GM19043 (cell line): ENCODE results near the gene TBC1D9.
A peak's percentile ranks its signal among the peaks of the same experiment; 100 is the strongest.

Source experiments
- ATAC-seq: cut with Tn5 transposase; IDR thresholded peaks from one replicate; pipeline ENCODE4 v1.9.1; 2021; ENCODE audit warnings: low read depth; ENCODE audit not compliant: unreplicated experiment

TBC1D9 gene

DNA sequence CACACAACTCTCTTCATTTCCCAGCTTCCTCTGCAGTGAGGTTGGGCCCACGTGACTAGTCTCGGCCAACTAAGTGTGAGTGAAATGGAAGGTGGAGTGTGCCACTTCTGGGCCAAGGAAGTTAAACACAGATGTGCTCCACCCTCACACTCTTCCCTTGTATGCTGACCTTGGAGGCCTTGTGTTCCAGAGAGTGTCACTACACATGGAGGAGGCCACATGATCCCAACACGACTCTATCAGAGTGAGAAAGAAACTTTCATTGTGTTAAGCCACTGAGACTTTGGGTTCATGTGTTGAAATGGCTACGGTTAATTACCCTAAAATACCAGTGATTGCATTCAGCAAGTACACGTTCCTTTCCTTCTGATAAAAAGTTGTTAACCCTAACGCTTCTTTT lies 55.1 kb downstream of the TBC1D9 start:
- no peak for ATAC-seq

- no peak for ATAC-seq
Observed at GRCh38 chr4:140697709-140698560, 58.2 kb downstream of the TBC1D9 start.

GRCh38 chr4:140695483-140695882 lies 60.7 kb downstream of the TBC1D9 start:
- no peak for ATAC-seq

GRCh38 chr4:140693562-140693961 lies 62.6 kb downstream of the TBC1D9 start:
- ATAC-seq: no peak

GRCh38 chr4:140691369-140691768 lies 64.8 kb downstream of the TBC1D9 start:
- ATAC-seq: no peak

DNA sequence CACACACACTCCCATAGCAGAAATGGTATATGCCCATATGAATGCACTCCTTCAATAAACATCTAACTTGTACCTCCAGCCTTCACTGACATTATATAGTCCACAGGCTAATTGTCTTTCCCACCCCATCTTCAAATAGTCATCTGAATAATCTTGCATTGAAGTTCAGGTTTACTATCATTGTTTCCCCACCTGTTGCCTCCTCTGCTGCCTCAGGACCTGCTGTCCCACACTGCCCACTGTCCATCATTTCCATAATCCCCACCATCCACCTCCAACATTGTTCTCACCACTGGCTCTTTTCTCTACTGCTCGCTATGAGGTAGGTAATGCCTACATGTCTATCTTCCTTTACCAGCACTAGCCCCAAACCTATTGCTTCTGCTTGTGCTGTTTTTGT lies 66.1 kb downstream of the TBC1D9 start:
- no peak for ATAC-seq

DNA sequence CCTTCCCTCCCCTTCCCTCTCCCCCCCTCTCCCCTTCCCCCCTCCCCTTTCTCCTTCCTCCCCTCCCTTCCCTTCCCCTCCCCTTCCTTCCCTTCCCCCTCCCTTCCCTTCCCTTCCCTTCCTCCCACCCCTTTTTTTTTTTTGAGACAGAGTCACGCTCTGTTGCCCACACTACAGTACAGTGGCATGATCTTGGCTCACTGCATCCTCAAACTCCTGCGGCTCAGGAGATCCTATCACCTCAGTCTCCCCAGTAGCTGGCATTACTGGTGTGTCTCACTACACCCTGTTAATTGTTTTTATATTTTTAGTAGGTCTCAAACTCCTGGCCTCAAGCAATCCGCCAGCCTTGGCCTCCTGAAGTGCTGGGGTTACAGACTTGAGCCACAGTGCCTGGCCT lies 66.6 kb downstream of the TBC1D9 start:
- no peak for ATAC-seq

DNA sequence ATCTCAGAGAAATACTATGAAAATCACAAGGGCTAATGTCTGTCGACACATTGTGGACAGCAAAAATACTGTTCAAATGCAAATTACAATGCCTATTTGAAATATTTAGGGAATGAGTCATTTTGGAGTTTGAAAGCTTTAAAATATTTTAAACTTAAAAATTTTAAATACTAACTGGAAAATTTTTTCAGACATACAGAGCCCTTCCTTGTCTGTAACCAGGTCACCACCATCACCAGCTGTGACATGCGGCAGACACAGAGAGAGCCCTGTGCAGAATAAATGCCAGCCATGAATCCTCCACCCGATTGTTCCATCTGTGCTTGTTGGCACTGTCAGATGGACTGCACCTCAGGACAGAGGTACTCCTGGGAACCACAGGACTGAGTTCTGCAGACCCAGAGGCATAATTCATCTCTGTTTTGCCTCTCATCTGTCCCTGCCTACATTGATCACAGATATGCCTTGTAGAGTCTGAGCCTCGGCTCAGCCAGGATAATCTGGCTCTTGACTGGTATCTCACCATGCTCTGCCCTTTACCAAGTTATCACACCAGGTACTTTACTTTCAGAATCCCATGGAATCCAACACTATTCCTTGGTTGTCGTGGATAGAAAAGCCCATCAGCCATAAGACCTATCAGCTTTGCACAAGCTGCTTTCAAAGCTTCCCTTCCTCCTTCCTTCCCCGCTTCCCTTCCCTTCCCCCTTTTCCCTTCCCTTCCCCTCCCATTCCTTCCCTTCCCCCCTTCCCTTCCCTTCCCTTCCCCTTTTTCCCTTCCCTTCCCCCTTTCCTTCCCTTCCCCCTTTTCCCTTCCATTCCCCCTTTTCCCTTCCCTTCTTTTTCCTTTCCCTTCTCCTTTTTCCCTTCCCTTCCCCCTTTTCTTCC lies 67.2 kb downstream of the TBC1D9 start:
- ATAC-seq: no peak

DNA sequence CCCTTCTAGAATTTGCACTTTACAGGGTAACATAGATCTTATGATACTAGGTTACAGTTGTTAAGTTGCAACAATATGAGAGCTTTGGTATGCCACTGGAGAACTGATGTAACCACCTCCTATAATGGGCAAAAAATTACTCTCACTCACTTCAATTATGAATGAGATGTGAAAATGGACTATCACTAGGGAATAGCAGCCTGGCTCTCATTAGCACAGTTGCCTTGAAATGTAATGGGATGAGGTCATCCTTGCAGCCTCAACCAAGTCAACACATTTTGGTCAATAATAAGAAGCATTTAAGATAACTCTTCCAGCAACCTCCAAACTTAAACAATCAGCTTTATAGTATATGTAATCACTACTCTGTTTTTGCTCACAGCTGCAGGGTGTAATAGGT lies 69.4 kb downstream of the TBC1D9 start:
- ATAC-seq: no peak

DNA sequence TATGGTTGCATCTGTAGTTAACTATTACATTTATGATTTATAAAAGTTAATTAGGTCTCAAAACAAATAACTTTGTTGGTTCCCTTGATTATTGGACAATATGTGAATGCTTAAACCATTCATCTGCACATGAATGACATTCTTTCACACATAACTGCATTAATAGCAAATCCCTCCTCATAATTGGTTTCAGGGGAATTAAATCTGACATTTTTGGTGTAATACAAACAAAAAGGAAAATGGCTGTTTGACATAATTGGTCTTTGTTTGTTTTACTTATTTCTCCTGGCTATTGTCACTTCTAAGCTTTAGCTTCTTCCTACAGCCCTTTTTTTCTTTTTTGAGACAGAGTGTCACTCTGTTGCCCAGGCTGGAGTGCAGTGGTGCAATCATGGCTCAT lies 71.9 kb downstream of the TBC1D9 start:
- ATAC-seq: no peak

DNA sequence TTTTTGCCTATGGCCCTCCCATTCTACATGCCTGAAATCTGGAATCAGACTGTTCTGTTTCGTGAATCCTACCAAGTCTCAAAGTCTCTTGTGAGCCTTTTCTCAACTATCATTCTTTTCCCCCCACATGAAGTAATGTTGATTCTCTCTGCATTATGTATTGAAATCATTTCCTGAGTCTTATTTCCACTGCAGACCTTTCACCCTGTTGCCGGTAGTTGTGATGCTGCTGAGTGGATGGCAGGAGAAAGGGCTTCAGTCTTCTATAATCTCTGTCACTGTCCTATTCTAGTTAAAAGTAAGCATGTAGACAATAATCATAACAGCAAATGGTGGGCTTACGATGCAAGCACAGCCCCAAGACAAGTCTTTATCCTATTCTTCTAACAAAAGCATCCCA lies 75.0 kb downstream of the TBC1D9 start:
- no peak for ATAC-seq

DNA sequence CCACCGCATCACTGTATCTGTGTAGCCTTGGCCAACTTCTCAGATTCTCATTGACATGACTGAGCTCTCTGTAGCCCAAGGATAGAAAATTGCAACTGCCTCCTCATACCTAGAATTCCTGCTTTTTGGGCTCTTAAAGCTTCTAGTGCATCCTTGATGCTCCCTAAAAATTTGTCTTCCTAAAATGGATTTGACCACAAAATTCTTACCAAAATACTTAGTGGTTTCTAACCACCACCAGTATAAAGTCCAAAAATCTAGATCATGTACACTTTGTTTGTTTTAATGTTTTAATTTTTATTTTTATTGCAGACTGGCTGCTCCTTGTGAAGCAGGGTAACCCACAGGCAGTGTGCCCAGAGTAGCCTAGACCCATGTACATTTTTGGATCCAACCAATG lies 75.5 kb downstream of the TBC1D9 start:
- ATAC-seq: no peak

- ATAC-seq: no peak
Observed at GRCh38 chr4:140679576-140679975, 76.6 kb downstream of the TBC1D9 start.

DNA sequence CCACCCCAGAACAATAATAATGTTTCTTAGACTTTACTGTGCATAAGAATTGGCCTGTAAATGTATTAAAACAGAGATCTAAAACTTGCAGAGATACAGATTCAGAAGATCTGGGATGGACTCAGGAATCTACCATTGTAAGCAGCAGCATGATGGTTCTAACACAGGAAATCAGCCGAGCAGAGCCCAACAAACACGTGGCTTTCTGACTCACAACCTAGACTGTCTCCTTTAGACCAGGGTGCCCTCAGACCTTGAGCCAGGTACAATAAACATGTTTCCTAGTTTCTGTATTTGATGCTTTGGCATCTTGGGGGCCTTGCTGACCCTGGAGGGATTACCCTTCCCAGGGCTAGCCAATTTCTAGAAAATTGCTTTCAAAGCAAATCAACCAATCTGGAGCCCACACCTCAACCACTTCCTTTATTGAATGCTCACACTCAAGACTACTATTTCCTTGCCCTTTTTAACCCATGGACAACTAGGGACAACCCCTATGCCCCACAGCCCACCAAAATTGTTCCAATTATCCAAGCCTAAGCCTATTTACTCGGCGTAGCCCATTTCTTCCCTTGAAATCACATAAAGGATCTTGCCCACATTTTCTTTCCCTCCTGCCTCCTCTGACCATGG lies 80.5 kb downstream of the TBC1D9 start:
- ATAC-seq: no peak

GRCh38 chr4:140673729-140674128 lies 82.5 kb downstream of the TBC1D9 start:
- ATAC-seq: no peak

DNA sequence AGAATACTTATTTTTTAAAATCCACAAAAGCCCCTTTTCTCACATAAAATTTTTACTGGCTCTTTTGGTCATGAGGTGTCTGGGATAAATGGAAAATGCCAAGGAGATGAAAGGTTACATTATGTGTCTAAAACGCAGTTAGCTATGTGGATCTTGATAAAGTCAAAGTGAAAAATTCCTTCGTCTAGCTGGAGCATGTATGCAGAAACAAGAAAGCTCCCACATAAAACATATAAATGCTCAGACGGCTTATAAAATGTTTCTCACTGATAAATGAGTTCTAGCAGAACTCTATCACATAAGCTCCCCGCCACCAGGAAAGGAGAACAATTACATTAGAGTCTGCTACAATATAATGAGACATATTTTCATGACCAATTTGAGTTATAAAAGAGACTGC lies 83.8 kb downstream of the TBC1D9 start:
- ATAC-seq: no peak

GRCh38 chr4:140668111-140668510 lies 88.1 kb downstream of the TBC1D9 start:
- no peak for ATAC-seq

GRCh38 chr4:140666889-140667614 lies 89.1 kb downstream of the TBC1D9 start:
- ATAC-seq: peak; percentile 50

DNA sequence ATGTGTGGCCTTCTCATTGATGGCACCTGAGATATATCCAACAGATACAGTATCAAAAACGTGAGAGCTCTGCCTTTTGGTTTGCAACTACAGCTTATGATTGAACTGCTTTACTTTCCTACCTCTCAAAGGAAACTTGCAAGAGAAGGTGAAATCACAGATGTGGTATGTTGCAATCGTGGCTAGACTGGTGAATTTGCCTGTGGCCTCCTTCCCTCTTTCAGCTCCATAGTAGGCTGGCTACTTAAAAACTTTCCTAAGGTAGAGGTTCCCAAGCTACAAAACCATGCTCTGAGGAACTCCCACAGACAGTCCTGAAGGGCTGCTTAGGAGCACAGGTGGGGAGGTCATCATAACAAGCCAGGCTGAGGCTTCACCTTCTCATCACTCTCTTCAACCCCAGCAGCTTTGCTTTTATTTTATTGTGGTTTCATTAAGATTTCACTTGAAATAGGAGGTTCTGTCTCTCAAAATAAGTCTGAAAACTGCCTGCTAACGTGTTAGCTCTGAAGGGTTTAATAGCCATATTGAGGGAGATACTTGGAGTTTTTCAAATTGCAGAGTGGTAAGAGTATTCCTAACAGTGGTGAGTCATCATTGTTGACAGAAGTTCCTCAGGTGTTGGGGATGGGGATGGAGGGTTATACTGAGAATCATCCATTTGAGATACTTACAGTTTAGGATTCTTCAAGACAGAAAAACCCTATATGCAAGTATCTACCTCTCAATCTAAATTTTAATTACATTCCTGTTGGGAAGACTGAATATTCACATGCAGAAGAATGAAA lies 93.9 kb downstream of the TBC1D9 start:
- ATAC-seq: no peak

DNA sequence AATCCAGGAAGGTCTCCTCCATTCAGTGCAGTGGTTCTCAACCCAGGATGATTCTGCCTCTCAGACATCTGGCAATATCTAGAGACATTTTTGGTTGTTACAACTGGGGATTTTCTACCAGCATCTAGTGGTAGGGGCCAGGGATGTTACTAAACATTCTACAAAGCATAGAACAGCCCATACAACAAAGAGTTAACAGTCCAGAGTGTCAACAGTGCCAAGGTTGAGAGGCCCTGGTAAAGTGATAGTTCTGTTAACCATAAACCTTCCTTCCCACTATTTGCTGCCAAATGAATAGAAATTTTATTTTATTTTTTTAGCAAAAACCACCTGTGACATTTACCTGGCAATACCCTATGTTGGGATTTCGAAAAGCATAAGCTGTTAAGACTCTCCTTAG lies 94.6 kb downstream of the TBC1D9 start:
- ATAC-seq: no peak
